ENCODE data around the gene TSPAN16.

DNA sequence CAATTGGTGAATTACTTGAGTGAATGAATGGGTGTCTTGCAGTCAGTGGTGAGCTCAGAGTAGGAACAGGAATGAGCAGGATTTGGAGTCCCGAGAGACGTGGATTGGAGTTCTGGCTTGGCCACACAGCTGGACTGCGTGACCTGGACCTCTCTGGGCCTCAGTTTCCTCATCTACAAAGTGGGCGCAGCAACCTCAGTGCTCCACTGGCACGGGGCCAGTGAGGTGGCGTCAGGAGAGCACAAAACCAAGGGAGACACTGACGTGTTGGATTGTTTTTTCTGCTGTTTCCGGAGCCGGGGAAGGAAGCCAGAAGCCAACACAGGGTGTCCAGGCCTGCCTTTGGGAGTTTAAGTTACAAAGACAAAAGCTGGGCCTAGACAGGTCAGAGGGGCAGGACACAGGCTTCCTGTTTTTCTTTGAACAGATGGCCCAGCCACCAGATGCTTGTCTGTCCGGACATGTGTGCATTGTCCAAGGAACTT is 27.1 kb upstream of the TSPAN16 start:
- TF ChIP-seq, protein P1, sequence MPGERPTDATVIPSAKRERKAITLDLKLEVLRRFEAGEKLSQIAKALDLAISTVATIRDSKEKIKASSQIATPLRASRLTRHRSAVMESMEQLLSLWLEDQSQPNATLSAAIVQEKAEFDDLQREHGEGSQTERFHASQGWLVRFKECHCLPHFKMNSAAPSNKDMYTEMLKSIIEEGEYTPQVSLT (CRISPR knock-in tag; IDR thresholded peaks at IDR 0.05; ENCODE audit: borderline replicate concordance, low read depth), result no peak
- TF ChIP-seq POLR2A (IDR thresholded peaks at IDR 0.05; ENCODE audit: insufficient read depth in 1 of 2, low read depth in 2 of 2, low read length in 2 of 2), result no peak
- TF ChIP-seq, protein P2, sequence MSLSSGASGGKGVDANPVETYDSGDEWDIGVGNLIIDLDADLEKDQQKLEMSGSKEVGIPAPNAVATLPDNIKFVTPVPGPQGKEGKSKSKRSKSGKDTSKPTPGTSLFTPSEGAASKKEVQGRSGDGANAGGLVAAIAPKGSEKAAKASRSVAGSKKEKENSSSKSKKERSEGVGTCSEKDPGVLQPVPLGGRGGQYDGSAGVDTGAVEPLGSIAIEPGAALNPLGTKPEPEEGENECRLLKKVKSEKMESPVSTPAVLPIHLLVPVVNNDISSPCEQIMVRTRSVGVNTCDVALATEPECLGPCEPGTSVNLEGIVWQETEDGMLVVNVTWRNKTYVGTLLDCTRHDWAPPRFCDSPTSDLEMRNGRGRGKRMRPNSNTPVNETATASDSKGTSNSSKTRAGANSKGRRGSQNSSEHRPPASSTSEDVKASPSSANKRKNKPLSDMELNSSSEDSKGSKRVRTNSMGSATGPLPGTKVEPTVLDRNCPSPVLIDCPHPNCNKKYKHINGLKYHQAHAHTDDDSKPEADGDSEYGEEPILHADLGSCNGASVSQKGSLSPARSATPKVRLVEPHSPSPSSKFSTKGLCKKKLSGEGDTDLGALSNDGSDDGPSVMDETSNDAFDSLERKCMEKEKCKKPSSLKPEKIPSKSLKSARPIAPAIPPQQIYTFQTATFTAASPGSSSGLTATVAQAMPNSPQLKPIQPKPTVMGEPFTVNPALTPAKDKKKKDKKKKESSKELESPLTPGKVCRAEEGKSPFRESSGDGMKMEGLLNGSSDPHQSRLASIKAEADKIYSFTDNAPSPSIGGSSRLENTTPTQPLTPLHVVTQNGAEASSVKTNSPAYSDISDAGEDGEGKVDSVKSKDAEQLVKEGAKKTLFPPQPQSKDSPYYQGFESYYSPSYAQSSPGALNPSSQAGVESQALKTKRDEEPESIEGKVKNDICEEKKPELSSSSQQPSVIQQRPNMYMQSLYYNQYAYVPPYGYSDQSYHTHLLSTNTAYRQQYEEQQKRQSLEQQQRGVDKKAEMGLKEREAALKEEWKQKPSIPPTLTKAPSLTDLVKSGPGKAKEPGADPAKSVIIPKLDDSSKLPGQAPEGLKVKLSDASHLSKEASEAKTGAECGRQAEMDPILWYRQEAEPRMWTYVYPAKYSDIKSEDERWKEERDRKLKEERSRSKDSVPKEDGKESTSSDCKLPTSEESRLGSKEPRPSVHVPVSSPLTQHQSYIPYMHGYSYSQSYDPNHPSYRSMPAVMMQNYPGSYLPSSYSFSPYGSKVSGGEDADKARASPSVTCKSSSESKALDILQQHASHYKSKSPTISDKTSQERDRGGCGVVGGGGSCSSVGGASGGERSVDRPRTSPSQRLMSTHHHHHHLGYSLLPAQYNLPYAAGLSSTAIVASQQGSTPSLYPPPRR (CRISPR knock-in tag; IDR thresholded peaks at IDR 0.05; ENCODE audit: borderline replicate concordance), result no peak
- TF ChIP-seq JUND (CRISPR knock-in tag; IDR thresholded peaks at IDR 0.05), result no peak
- TF ChIP-seq ZNF124 (CRISPR knock-in tag; IDR thresholded peaks at IDR 0.05), result no peak
- no peak for TF ChIP-seq ELF1 (CRISPR knock-in tag; IDR thresholded peaks at IDR 0.05)
- TF ChIP-seq, protein P3, sequence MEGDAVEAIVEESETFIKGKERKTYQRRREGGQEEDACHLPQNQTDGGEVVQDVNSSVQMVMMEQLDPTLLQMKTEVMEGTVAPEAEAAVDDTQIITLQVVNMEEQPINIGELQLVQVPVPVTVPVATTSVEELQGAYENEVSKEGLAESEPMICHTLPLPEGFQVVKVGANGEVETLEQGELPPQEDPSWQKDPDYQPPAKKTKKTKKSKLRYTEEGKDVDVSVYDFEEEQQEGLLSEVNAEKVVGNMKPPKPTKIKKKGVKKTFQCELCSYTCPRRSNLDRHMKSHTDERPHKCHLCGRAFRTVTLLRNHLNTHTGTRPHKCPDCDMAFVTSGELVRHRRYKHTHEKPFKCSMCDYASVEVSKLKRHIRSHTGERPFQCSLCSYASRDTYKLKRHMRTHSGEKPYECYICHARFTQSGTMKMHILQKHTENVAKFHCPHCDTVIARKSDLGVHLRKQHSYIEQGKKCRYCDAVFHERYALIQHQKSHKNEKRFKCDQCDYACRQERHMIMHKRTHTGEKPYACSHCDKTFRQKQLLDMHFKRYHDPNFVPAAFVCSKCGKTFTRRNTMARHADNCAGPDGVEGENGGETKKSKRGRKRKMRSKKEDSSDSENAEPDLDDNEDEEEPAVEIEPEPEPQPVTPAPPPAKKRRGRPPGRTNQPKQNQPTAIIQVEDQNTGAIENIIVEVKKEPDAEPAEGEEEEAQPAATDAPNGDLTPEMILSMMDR (CRISPR knock-in tag; IDR thresholded peaks at IDR 0.05), result no peak
- TF ChIP-seq NCOA1 (CRISPR knock-in tag; IDR thresholded peaks at IDR 0.05), result no peak
- no peak for TF ChIP-seq SMC3 (IDR thresholded peaks at IDR 0.05; ENCODE audit: low read length)
- TF ChIP-seq, protein P4, sequence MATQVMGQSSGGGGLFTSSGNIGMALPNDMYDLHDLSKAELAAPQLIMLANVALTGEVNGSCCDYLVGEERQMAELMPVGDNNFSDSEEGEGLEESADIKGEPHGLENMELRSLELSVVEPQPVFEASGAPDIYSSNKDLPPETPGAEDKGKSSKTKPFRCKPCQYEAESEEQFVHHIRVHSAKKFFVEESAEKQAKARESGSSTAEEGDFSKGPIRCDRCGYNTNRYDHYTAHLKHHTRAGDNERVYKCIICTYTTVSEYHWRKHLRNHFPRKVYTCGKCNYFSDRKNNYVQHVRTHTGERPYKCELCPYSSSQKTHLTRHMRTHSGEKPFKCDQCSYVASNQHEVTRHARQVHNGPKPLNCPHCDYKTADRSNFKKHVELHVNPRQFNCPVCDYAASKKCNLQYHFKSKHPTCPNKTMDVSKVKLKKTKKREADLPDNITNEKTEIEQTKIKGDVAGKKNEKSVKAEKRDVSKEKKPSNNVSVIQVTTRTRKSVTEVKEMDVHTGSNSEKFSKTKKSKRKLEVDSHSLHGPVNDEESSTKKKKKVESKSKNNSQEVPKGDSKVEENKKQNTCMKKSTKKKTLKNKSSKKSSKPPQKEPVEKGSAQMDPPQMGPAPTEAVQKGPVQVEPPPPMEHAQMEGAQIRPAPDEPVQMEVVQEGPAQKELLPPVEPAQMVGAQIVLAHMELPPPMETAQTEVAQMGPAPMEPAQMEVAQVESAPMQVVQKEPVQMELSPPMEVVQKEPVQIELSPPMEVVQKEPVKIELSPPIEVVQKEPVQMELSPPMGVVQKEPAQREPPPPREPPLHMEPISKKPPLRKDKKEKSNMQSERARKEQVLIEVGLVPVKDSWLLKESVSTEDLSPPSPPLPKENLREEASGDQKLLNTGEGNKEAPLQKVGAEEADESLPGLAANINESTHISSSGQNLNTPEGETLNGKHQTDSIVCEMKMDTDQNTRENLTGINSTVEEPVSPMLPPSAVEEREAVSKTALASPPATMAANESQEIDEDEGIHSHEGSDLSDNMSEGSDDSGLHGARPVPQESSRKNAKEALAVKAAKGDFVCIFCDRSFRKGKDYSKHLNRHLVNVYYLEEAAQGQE (IDR thresholded peaks at IDR 0.05; ENCODE audit: borderline replicate concordance in 1 of 2, low read depth in 1 of 2, low read length in 2 of 2), result no peak
- TF ChIP-seq, protein P5, sequence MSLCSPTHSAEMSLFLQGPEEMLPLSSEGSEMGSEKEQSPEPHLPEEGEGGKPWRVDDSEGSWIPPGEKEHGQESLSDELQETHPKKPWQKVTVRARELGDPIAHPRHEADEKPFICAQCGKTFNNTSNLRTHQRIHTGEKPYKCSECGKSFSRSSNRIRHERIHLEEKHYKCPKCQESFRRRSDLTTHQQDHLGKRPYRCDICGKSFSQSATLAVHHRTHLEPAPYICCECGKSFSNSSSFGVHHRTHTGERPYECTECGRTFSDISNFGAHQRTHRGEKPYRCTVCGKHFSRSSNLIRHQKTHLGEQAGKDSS (CRISPR knock-in tag; IDR thresholded peaks at IDR 0.05; ENCODE audit: borderline replicate concordance, low read depth), result peak; percentile 83
- TF ChIP-seq KDM2A (CRISPR knock-in tag; IDR thresholded peaks at IDR 0.05; ENCODE audit: borderline replicate concordance, low read depth), result 0 out of 2 replicates have a peak, but pooled peaks have one; percentile 26
